NCI-H226 (cell line): ENCODE measurements around the gene RAE1.

Experiments
- DNase-seq: peaks from one replicate; pipeline ENCODE4 v3.0.0-alpha.2; 2015

RAE1 gene

DNA sequence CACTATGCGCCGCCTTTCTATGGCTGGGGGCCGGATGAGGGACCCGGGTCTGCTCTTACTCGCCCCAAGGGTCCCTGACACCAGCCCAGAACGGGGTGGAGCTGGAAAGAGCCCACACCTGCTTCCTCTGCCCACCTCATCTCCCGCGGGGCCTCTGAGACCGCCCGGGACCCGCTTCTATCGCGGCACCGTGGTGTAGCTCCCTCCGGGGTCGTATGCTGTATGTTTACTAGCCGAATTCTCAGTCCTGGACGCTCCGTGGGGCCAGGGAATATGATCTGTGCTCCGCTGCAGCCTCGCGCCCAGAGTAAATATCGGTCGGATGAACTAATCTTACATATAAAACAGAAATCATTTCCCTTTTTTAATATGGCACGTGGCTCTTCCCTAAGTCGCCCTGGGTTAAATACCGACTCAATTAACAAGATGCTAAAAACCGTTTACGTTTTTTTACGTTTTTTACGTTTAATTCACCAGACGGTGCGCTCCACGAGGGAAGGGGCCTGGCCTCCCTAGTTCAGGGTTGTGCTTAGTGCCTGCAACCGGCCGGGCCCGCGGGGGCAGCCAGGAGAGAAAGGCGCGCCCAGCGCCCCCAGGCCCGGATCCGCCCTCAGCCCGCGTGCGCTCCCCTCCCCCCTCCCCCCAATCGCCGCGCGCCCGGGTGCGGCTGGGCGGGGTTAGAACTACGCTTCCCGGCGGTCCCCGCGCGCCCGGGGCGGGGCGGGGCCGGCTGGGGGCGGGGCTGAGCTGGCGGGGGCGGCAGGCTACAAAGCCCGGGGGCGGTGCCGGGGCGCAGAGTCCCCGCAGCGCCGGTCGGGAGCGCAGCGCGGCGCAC, 39.8 kb downstream of the RAE1 start, which contains the start of gene RBM38:
Gene RBM38 (plus strand): TSS at position 793 of the 835 bp plus-strand sequence. CDS start 186 bp downstream, outside the sequence.
- DNase-seq: peak; percentile 24

DNA sequence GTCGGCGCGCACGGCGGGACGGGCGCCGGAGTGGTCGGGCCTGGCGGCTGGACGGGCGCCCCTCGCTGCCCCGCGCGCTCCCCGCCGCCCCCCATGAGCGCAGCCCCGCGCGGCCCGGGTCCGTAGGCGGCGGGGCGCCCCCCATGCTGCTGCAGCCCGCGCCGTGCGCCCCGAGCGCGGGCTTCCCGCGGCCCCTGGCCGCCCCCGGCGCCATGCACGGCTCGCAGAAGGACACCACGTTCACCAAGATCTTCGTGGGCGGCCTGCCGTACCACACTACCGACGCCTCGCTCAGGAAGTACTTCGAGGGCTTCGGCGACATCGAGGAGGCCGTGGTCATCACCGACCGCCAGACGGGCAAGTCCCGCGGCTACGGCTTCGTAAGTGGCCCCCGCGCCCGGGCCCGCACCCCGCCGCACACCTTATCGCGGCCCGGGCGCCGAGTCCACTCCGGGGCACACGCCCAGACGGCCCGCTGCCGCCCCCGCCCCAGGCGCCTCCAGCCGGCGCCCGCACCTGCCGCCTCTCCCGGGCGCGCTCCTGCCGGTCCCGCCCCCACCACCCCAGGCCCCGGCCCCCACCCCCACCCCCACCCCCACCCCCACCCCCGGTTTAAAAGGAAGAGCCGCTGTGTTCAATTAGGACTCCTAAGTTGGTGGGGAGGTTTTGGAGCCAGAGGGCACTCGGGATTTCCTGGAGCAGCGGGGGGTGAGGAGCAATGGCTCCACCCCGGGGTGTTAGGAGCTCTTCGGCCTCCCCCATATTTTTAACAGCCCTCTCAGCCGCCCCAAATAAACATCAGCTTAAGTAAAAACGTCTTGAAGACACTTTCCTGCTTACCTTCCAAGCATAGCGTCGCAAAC, 40.6 kb downstream of the RAE1 start:
- DNase-seq: no peak

DNA sequence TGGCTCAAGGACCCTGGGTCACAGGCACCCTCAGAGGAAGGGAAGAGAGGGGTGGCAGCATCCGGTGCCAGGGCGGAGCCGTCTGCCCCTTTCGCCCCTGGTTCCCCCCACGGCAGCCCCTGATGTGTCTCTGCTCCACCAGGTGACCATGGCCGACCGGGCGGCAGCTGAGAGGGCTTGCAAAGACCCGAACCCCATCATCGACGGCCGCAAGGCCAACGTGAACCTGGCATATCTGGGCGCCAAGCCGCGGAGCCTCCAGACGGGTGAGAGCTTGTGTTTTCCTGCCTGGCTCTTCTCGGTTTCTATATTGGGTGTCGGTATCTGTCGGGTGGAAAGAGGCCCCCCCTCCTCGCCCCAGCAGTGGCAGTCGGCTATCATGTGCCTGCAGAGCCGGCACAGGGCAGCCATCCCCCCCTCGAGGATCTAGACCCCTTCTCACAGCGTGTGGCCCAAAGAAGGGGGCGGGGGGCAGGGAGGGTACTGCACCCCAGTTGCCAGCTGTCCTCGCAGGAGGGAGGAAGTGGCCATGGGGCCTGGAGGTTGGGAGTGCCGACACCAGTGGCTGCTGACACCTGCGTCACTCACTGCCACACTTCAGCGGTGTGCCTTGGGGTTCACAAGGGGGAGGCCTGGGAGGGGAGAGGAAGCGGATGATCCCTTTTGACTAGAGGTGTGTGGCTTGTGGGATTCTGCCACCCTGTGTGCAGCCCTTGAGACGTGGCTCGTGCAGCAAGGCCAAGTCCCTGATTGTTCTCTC, 41.6 kb downstream of the RAE1 start:
- no peak for DNase-seq

DNA sequence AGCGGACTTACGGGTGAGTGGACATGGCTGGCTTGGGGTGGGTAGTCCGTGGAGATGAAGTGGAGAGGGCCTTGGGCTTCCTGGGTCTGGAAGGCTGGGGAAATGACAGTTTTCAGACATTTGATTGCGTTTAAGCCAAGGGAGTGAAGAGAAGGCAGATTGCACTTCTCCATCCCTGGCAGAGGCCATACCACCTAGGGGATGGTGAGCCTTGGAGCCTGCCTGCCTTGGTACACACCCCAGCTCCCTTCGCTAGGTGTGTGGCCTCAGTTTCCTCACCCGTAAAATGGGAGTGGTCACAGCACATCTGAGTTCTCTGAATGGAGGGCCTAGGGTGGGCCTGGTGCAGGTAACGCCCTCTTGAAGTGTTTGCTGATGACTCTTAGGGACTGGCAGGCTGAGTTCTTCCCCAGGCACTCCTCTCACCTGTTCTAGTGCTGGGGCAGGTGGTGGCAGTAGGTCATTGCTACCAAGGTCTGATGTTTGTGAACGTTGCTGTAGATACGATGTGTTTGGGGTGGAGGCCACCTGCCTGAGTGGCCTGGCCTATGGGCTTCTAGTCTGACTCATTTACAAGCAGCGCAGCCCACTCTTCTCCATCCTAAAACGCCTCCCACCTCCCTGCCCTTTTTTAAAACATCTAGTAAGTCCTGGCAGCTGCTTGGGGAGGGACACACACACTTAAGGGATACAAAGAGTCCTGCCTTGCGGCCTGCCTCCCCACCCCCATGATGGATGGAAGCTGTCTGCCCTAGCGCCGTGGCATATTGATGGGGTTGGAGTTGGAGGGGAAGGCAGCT, 42.5 kb downstream of the RAE1 start:
- no peak for DNase-seq

DNA sequence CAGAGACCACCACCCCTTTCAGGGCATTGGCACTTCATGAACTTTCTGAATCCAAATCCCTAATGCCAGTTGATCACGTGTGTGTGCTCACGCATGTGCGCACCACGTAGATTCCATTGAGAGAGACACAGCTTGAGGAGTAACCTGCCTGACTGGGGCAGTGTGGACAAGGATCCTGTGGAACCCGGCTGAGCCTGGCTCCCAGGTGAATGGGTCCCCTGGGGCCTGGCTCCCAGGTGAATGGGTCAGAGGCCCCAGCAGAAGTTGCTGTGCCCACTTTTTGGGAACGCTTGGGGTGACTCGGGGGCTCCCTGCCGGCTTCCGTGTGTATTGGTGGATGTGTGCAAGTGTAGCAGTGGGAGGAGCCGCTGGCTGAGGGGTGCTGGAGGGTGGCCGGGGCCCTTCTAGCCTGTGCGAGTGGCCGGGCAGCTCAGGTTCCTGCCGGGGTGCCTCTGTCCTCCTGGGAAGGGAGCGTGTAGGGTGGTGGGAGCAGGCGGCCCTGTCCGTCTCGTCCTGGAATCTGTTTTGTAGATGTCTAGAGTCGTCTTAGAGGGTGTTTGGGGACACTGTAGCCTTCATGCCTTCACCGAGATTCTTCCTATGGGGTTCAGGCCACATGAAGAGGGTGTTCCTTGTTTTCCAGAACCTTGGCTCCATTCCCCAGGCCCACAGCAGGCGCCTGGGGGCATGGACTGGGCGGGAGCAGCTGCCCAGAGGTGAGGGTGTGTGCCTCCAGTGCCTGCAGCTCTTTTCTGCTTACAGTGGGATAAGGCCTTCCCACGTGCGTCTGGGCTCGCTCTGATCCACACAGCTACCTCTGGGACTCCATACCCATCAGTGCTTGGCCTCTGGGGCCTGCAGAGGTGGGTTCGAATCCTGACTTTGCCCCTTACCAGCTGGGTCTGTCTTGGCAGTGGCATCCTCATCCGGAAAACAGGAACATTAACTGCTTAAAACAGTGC, 43.3 kb downstream of the RAE1 start:
- no peak for DNase-seq

DNA sequence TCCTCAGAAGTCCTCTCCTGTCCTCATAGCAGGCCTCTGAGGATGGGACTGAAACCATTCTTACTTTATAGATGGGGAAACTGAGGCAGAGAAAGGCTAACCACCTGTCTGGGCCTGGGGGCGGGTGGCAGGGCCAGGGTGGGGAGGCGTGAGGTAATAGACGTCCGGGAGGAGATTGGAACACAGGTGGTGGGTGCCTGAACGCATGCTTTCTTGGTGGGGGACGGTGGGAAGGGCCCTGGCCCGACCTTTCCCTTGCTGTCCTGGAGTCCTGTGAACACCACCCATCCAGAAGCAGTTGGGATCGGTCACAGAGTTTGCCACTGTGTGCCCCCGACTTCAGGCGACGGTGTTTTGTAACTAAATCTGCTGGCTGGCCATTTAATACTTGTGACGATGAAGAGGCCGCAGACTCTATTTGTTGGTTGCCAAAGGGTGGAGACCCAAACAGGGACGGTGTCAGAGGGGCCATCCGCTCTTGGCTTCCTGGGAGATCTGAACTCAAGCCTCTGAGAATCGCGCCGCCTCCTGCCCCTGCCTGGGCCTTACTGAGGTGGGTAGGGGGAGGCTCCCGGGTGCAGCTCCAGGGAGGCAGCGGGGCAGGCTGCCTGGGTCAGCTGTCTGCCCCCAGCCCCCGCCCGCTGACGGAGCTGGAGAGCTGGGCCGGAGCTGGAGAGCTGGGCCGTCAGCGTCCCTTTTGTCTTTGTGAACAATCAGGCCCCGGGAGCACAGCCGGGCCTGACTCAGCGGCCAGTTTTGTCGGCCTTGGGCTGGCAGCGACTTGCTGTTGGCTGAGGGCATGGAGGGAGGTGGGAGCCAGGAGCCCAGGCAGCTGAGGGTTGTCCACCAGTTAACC, 44.3 kb downstream of the RAE1 start:
- DNase-seq: no peak

DNA sequence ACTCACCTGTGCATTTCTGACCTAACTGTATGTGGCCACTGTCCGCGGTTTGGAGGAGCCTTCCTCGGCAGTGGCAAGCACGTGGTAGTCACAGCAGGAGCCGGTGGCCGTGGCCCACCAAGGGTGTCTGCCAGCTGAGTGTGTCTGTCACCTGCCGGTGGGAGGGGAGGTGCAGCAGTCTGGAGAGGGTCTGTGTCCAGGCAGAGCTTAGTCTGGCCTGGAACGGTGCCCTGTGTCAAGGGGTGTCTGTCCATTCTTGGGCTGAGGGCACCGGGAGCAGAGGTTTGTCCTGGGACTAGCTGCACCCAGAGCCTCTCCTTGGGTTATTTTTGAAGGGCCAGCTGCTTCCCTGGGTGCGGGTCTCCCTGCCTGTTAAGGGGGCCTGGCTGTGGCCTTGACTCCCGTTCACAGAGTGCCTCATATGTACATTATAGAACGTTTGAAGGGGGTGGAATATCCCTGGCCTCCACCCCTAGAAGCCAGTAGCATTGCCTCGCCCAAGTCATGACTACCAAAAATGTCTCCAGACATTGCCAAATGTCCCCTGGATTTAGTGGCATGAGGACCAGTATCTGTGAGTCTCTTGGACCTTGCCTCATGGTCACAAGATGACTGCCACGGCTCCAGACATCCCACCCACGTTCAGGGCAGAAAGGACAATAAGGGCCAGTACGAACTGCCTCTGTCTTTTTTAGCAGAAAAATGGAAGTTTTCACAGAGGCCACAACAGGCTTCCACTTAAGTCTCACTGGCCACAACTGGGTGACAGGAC, 45.3 kb downstream of the RAE1 start:
- DNase-seq: no peak

DNA sequence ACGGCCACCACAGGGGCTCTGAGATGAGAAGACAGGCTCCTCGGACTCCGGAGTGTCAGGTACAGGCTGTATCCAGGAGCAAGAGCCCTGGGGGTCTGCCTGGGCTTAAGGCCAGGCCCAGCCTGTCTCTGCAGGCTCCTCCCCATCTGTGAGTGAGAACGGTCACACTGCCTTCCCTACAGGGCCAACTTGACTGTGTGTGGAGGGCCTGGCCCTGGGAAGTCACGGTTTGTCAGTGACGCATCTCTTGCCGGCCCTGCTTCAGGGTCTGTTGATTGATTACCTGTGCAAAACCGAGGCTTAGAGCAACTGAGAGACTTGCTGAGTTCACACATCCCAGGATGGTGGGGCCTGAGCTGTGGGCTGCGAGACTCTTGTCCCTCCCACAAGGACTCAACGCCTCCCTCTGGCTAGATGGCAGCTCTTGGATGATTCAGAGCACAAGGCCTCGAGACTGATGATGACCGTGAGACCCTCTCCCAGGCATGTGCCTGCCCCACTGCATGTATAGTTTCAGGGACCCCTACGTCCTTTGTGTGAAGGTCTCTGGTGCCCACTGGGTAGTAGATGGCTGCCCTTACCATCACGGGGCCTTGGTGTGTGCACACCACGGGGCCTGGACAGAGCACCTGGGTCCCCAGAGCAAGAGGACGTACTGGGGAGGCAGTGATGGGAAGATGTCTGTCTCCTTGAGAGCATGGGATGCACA, 46.1 kb downstream of the RAE1 start:
- no peak for DNase-seq

DNA sequence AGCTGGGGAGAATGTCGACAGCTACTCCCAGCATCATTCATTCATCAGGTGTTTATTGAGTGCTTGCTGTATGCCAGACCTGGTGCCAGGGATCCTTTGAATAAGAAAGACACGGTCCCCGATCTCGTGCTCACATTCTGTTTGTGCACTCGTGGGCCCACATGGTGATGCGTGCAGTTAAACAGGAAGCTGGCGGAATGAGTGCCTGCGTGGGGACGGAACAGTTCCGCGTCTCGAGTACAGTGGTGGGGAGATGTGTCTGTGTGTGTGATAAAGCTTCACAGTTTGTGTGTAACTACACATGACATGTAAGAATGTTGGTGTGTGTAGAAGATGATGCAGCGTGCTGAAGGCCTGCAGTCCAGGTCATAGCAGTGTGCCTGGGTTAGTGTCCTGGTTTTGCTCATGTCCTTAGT, 46.6 kb downstream of the RAE1 start:
- DNase-seq: no peak

DNA sequence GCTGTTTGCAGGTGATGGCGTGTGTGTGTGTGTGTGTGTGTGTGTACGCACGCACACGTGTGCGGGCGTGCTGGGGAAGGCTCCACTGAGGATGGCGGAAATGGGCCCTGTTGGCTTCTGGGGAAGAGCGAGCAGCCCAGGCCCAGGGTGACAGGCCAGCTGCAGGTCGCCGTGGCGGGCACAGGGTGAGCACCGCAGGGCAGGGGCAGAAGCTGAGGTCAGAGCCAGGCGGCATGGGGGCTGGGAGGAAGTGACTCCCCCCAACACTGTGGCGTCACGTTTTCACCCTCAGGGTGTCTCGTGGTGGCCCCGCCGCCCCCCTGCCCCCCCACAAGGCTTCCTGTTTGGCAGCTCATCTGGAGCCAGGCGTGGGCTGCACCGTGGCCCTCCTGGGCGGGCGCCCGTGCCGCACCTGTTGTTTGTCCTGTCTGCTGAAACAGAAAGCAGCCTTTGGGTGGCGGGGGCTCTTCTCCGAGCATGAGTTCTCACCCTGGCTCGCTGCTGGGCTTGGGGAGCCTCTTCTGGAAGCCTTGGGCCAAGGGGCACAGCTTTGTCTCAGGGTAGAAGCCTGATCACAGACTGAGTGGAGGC, 47.3 kb downstream of the RAE1 start:
- DNase-seq: no peak

DNA sequence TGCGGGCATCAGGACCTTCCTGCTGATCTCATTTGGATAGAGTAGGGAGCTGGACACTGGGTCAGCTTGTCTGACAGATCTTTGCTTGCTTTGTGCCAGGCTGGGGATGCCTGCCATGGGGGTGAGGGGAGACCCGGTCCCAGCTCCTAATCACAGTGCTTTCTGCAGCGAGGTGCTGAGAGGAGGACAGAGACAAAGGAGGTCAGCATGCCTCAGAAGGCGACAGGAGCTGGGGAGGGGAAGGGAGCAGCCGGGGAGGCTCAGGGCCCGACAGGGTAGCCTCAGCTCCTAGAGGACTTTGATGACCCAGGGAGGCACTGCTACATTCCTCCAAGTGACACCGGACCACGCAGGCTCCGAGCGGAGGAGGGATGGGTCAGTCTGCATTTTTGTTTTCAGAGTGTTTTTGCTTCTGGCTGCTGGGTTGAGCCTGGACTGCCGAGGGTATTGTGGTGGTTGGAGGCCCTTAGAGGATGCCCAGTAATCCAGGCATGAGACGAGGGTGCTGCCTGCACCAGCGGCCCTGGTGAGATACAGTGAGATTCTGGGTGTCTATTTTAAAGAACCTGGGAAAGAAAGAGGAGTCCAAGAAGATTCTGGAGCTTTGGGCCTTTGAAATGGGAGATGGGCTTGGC, 48.0 kb downstream of the RAE1 start:
- DNase-seq: no peak

DNA sequence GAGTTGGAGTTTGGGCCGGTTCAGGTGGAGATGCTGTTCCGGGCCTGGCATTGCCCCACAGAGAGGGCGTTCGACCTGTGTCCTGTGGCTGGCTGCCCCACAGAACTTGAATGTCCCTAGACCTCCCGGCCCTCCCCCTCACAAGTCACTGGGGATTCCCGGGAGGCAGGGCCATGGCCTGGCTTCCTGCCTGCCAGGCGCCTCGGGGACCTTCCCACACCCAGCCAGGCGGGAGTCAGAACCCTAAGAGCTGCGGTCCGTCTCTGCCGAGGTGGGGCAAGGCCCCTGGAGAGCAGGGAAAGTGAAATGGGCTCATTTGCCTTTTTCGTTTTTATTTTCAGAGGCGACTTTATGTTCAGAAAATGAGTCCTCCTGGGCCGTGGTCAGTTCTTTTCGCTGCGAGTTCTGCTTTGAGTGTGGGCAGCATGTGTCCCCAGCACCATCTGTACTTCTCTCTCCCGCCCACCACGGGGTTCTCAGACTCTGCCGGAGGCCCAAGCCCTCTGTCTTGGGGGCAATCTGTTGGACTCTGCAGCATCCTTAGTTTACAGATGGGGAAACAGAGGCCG, 48.6 kb downstream of the RAE1 start:
- no peak for DNase-seq

DNA sequence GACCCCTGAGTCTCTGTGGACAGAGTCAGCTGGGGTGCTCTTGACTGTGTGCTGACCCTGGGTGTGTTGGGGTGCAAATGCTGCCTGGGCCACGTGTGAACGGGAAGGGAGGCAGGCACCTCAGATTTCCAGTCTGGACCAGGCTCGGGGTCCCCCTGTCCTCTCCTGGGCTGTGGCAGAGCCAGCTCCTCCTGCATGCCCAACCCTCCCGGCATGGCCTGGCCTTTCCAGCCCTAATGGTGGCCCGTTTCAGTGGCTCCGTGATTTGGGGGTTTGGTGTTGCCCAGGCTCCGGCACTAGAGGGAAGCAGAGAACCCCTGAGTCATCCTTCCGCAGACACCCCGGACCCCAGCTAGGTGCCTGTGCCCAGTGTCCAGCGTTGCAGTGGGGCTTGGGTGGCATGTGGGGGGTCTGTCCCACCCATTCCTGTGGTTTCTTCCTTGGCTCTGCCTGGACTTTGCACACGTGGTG, 49.2 kb downstream of the RAE1 start:
- no peak for DNase-seq

DNA sequence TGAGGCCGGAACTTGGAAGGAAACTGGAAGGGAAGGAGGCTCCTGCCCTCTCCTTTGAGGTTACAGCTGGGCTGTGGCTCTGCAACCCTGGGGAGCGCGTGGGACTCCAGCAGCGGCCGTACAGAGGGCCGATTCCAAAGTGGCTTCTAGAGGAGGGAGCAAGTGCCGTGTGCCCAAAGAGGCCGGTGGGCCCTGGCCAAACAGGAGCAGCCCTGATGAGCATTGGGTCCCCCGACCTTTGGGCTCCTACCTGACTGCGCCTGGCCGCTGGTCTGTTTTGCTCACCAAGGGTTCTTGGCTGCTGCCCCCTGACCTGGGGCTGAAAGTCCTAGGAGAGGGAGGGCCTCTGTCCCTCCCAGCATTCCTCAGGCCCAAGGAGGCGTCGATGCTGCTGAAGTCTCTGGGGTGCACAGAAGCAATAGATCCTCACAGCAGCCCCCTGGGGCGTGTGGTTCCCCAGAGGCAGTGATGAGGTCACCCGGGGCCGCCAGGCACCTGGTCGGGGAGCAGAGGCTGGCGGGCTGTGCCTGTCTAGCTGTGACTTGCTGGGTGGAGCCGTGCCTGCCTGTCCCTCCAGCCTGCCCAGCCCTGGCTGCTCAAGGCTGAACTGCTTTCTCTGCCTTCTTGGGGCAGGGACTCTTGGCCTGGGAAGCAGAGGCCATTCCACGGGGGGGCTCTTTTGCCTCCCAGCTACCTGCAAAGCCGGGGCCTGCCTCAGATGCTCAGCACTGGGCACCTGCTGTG, 49.9 kb downstream of the RAE1 start:
- no peak for DNase-seq

DNA sequence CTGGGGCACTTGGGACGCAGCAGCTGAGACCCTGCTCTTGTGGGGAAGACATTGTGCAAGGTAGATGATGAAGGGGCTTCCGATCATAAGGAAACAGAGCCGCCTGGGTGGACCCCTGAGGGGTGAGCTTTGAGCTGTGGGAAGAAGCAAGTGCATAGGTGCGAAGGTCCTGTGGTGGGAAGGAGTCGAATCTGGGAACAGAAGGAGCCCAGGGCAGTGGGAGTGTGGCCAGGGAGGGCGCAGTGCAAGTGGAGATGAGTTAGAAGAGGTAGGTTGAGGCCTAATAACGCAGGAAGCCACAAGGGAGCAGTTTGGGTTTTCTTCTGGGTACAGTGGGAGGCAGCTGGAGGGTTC, 50.5 kb downstream of the RAE1 start:
- DNase-seq: no peak
